Stimulated activated memory B cell treated with anti-CD40 and anti-IgM and Interleukin-4, amounts not matched to agents 10 μg/mL and 1 μg/mL and 100 μg/mL, for 72 hours (primary cell): ENCODE measurements around the gene IDI2.
"Not testable (repeated sequence)": the region's sequence is repeated elsewhere in the genome, so short reads cannot be mapped to it uniquely, and the experiment has no call there.

Experiments
- ATAC-seq: fragments of 150-1000 bp; cut with Tn5 transposase; 2 replicates; pipeline ENCODE4 v1.10.0; 2021
- H3K27ac Mint-ChIP-seq: one replicate; pipeline ENCODE4 v1.8.0; 2022; ENCODE audit warnings: mild to moderate bottlenecking, mixed read lengths
- H3K27me3 Mint-ChIP-seq: one replicate; pipeline ENCODE4 v1.8.0; 2022; ENCODE audit warnings: mixed read lengths
- H3K36me3 Mint-ChIP-seq: one replicate; pipeline ENCODE4 v1.8.0; 2022; ENCODE audit warnings: mixed read lengths
- H3K4me1 Mint-ChIP-seq: one replicate; pipeline ENCODE4 v1.8.0; 2022; ENCODE audit warnings: mixed read lengths
- H3K4me3 Mint-ChIP-seq: one replicate; pipeline ENCODE4 v1.8.0; 2022; ENCODE audit warnings: mild to moderate bottlenecking, moderate library complexity, mixed read lengths
- H3K9me3 Mint-ChIP-seq: one replicate; pipeline ENCODE4 v1.8.0; 2022; ENCODE audit warnings: mixed read lengths

IDI2 gene

GRCh38 chr10:1035201-1035600 is 9.5 kb upstream of the IDI2 start:
- Mint-ChIP-seq H3K9me3 (no peaks in the 10 kb centered on the region), H3K36me3 (peaks cover 32% of the 10 kb centered on the region), H3K4me1 (peaks cover 28% of the 10 kb centered on the region), H3K27me3 (no peaks in the 10 kb centered on the region), H3K4me3 (no peak overlapping the region), H3K27ac (peak overlapping the region; percentile 82)
- no peak for ATAC-seq

GRCh38 chr10:1034758-1035157 is 9.1 kb upstream of the IDI2 start:
- ATAC-seq, result no peak
- Mint-ChIP-seq H3K27me3 (no peaks in the 10 kb centered on the region), H3K27ac (no peak overlapping the region), H3K9me3 (no peaks in the 10 kb centered on the region), H3K4me3 (no peak overlapping the region), H3K4me1 (peaks cover 28% of the 10 kb centered on the region), H3K36me3 (peaks cover 29% of the 10 kb centered on the region)

- no peak for ATAC-seq
- H3K27ac Mint-ChIP-seq, result no peak overlapping the region
- no peak overlapping the region for H3K4me3 Mint-ChIP-seq
- H3K27me3 Mint-ChIP-seq, result no peaks in the 10 kb centered on the region
- H3K9me3 Mint-ChIP-seq, result no peaks in the 10 kb centered on the region
- H3K36me3 Mint-ChIP-seq, result peaks cover 29% of the 10 kb centered on the region
- peaks cover 28% of the 10 kb centered on the region for H3K4me1 Mint-ChIP-seq
Observed at GRCh38 chr10:1033601-1034000, 7.9 kb upstream of the IDI2 start.

- ATAC-seq, result no peak
- no peaks in the 10 kb centered on the region for H3K27me3 Mint-ChIP-seq
- H3K27ac Mint-ChIP-seq, result no peak overlapping the region
- no peak overlapping the region for H3K4me3 Mint-ChIP-seq
- H3K36me3 Mint-ChIP-seq, result peaks cover 6% of the 10 kb centered on the region
- no peaks in the 10 kb centered on the region for H3K9me3 Mint-ChIP-seq
- H3K4me1 Mint-ChIP-seq, result no peaks in the 10 kb centered on the region
Observed at GRCh38 chr10:1029838-1030237, 4.2 kb upstream of the IDI2 start.

GRCh38 chr10:1026578-1026977 is 919 bp upstream of the IDI2 start:
- Mint-ChIP-seq H3K27ac (no peak overlapping the region), H3K4me1 (no peaks in the 10 kb centered on the region), H3K9me3 (no peaks in the 10 kb centered on the region), H3K4me3 (no peak overlapping the region), H3K27me3 (no peaks in the 10 kb centered on the region), H3K36me3 (peaks cover 8% of the 10 kb centered on the region)
- no peak for ATAC-seq

GRCh38 chr10:1024103-1024502 is 1.6 kb downstream of the IDI2 start:
- Mint-ChIP-seq H3K36me3 (peaks cover 27% of the 10 kb centered on the region), H3K27ac (no peak overlapping the region), H3K27me3 (no peaks in the 10 kb centered on the region), H3K4me3 (no peak overlapping the region), H3K9me3 (no peaks in the 10 kb centered on the region), H3K4me1 (no peaks in the 10 kb centered on the region)
- ATAC-seq, result no peak

- H3K27me3 Mint-ChIP-seq, result no peaks in the 10 kb centered on the region
- ATAC-seq, result no peak
- H3K9me3 Mint-ChIP-seq, result no peaks in the 10 kb centered on the region
- no peaks in the 10 kb centered on the region for H3K4me1 Mint-ChIP-seq
- peaks cover 37% of the 10 kb centered on the region for H3K36me3 Mint-ChIP-seq
- H3K4me3 Mint-ChIP-seq, result no peak overlapping the region
- no peak overlapping the region for H3K27ac Mint-ChIP-seq
Observed at GRCh38 chr10:1022413-1022812, 3.2 kb downstream of the IDI2 start.

- Mint-ChIP-seq H3K27me3 (no peaks in the 10 kb centered on the region), H3K36me3 (peaks cover 52% of the 10 kb centered on the region), H3K4me3 (no peak overlapping the region), H3K27ac (no peak overlapping the region), H3K9me3 (no peaks in the 10 kb centered on the region), H3K4me1 (no peaks in the 10 kb centered on the region)
- ATAC-seq, result no peak
Observed at GRCh38 chr10:1020958-1021357, 4.7 kb downstream of the IDI2 start.

- no peak overlapping the region for H3K4me3 Mint-ChIP-seq
- no peak overlapping the region for H3K27ac Mint-ChIP-seq
- peaks cover 56% of the 10 kb centered on the region for H3K36me3 Mint-ChIP-seq
- no peak for ATAC-seq
- no peaks in the 10 kb centered on the region for H3K9me3 Mint-ChIP-seq
- no peaks in the 10 kb centered on the region for H3K27me3 Mint-ChIP-seq
- H3K4me1 Mint-ChIP-seq, result no peaks in the 10 kb centered on the region
Observed at GRCh38 chr10:1020460-1020859, 5.2 kb downstream of the IDI2 start.

GRCh38 chr10:1019362-1019761 is 6.3 kb downstream of the IDI2 start:
- no peak overlapping the region for H3K4me3 Mint-ChIP-seq
- no peak for ATAC-seq
- peaks cover 58% of the 10 kb centered on the region for H3K36me3 Mint-ChIP-seq
- no peaks in the 10 kb centered on the region for H3K27me3 Mint-ChIP-seq
- no peaks in the 10 kb centered on the region for H3K9me3 Mint-ChIP-seq
- H3K4me1 Mint-ChIP-seq, result no peaks in the 10 kb centered on the region
- no peak overlapping the region for H3K27ac Mint-ChIP-seq

GRCh38 chr10:1015688-1016087 is 10.0 kb downstream of the IDI2 start:
- Mint-ChIP-seq H3K36me3 (peaks cover 84% of the 10 kb centered on the region), H3K4me1 (no peaks in the 10 kb centered on the region), H3K27ac (no peak overlapping the region), H3K9me3 (no peaks in the 10 kb centered on the region), H3K27me3 (no peaks in the 10 kb centered on the region), H3K4me3 (no peak overlapping the region)
- no peak for ATAC-seq

- H3K27ac Mint-ChIP-seq, result no peak overlapping the region
- H3K4me1 Mint-ChIP-seq, result no peaks in the 10 kb centered on the region
- no peaks in the 10 kb centered on the region for H3K27me3 Mint-ChIP-seq
- no peak for ATAC-seq
- H3K9me3 Mint-ChIP-seq, result no peaks in the 10 kb centered on the region
- H3K4me3 Mint-ChIP-seq, result no peak overlapping the region
- peaks cover 85% of the 10 kb centered on the region for H3K36me3 Mint-ChIP-seq
Observed at GRCh38 chr10:1011696-1012095, 14.0 kb downstream of the IDI2 start.

GRCh38 chr10:1010703-1011102 is 15.0 kb downstream of the IDI2 start:
- Mint-ChIP-seq H3K27me3 (no peaks in the 10 kb centered on the region), H3K27ac (no peak overlapping the region), H3K36me3 (peaks cover 84% of the 10 kb centered on the region), H3K4me1 (no peaks in the 10 kb centered on the region), H3K4me3 (peak overlapping the region; percentile 1), H3K9me3 (no peaks in the 10 kb centered on the region)
- no peak for ATAC-seq

GRCh38 chr10:1009947-1010346 is 15.7 kb downstream of the IDI2 start:
- H3K4me1 Mint-ChIP-seq, H3K9me3 Mint-ChIP-seq, H3K4me3 Mint-ChIP-seq, ATAC-seq, H3K27me3 Mint-ChIP-seq, H3K27ac Mint-ChIP-seq: not testable (repeated sequence)
- peaks cover 89% of the 10 kb centered on the region for H3K36me3 Mint-ChIP-seq

- H3K27ac Mint-ChIP-seq, result no peak overlapping the region
- no peaks in the 10 kb centered on the region for H3K27me3 Mint-ChIP-seq
- no peak overlapping the region for H3K4me3 Mint-ChIP-seq
- H3K4me1 Mint-ChIP-seq, result no peaks in the 10 kb centered on the region
- H3K36me3 Mint-ChIP-seq, result peaks cover 88% of the 10 kb centered on the region
- no peaks in the 10 kb centered on the region for H3K9me3 Mint-ChIP-seq
- no peak for ATAC-seq
Observed at GRCh38 chr10:1009071-1009494, 16.6 kb downstream of the IDI2 start.

GRCh38 chr10:1007583-1007982 is 18.1 kb downstream of the IDI2 start:
- H3K9me3 Mint-ChIP-seq, result no peaks in the 10 kb centered on the region
- H3K4me3 Mint-ChIP-seq, result no peak overlapping the region
- no peaks in the 10 kb centered on the region for H3K4me1 Mint-ChIP-seq
- no peak overlapping the region for H3K27ac Mint-ChIP-seq
- H3K36me3 Mint-ChIP-seq, result peaks cover 91% of the 10 kb centered on the region
- no peaks in the 10 kb centered on the region for H3K27me3 Mint-ChIP-seq
- no peak for ATAC-seq

GRCh38 chr10:1006573-1006972 is 19.1 kb downstream of the IDI2 start:
- Mint-ChIP-seq H3K36me3 (peaks cover 91% of the 10 kb centered on the region), H3K4me3 (no peak overlapping the region), H3K27me3 (no peaks in the 10 kb centered on the region), H3K27ac (no peak overlapping the region), H3K9me3 (peaks cover 4% of the 10 kb centered on the region), H3K4me1 (no peaks in the 10 kb centered on the region)
- ATAC-seq, result no peak
